Measurements from ENCODE around the gene ZFYVE28.

DNA sequence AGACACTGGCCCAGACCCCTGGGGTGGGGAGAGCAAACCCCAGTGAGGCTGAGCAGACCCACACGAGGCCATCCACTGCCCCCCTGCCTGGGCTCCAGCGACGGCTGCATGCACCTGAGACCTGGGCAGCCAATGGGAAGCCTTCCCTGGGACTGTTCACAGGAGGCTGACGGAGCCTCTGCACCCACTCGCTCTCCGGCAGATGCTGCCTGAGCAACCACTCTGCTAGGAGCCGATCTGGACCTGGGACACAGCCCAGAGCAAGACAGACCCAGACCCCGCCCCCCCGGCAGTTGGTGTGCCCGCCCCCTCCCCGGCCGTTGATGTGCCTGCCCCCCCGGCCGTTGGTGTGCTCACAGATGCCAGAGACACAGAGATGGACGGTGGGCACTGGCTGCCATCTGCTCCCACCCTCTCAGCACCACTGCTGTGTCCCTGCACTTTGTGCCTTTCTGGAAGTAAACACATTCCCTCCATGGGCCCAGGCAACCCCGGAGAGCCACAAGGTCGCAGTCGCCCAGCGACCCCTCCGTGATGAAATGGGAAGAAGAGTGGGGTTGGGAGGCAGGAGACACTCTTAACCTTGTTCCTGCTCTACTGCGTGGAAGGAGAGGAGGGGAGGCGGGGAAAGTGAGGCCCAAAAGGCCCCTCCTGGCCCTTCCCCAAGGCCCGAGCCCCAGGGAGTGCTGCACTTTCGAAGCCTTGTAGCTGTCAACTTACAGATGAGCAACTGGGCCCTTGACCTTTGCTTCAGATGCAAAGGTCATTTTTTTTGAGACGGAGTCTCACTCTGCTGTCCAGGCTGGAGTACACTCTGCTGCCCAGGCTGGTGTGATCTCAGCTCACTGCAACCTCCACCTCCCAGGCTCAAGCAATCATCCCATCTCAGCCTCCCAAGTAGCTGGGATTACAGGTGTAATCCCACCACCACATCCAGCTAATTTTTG lies 62.0 kb downstream of the ZFYVE28 start:
- TF ChIP-seq, protein P1, sequence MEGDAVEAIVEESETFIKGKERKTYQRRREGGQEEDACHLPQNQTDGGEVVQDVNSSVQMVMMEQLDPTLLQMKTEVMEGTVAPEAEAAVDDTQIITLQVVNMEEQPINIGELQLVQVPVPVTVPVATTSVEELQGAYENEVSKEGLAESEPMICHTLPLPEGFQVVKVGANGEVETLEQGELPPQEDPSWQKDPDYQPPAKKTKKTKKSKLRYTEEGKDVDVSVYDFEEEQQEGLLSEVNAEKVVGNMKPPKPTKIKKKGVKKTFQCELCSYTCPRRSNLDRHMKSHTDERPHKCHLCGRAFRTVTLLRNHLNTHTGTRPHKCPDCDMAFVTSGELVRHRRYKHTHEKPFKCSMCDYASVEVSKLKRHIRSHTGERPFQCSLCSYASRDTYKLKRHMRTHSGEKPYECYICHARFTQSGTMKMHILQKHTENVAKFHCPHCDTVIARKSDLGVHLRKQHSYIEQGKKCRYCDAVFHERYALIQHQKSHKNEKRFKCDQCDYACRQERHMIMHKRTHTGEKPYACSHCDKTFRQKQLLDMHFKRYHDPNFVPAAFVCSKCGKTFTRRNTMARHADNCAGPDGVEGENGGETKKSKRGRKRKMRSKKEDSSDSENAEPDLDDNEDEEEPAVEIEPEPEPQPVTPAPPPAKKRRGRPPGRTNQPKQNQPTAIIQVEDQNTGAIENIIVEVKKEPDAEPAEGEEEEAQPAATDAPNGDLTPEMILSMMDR (IDR thresholded peaks at IDR 0.05): no peak
- no peak for TF ChIP-seq POLR2A (IDR thresholded peaks at IDR 0.05)
